ENCODE measurements around the gene TMEM151B. TPM values are rescaled to one million over a fixed set of nuclear protein-coding genes. Genes with fewer than 3 reads are reported as not detected.

The TMEM151B gene
- total and polyA plus RNA-seq, 2 of the 13 experiments (the other 11 are each of a cell fraction or from before 2014, with no cell fraction given), result not detected

DNA sequence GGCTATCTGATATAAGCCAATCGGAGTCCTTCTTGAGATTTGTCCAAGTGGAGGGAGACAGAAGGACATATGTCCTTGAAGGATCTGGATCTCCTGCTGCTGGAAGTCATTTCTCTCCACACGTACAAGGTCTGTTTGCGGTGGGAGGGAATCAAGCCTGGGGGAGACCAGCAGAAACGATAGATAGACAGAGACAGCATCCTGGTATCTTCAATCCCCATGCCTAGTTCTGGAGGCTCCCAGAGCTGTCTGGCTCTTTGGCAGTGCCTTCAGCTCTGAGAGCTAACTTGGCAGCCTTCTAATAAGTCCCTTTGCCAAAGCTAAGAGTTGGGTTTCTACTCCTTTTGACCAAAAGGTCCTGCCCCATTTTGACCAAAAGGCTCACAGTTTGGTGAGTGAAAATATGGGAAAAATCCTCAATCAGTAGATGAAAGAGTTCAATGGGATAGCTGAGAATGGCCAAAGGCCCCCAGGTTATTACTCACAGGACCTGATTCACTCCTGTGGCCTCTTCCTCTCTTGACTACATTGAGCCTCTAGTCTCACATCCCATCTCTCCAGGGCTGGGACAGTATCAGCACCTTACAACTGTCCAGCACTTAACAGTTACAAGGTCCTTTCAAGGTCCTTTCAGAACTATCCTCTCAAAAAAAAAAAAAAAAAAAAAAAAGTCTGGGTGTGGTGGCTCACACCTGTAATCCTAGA lies 22.6 kb downstream of the TMEM151B start:
- POLR2A ChIA-PET, result no interaction called here
- H3K36me3 ChIP-seq (replicated peaks in 1 of 2; ENCODE audit: control insufficient read depth in 1 of 2, insufficient read depth in 2 of 2, low read length in 2 of 2), result no peaks in the 10 kb centered on the region
- BruUV-seq (replicated peaks), result no TSS peak

DNA sequence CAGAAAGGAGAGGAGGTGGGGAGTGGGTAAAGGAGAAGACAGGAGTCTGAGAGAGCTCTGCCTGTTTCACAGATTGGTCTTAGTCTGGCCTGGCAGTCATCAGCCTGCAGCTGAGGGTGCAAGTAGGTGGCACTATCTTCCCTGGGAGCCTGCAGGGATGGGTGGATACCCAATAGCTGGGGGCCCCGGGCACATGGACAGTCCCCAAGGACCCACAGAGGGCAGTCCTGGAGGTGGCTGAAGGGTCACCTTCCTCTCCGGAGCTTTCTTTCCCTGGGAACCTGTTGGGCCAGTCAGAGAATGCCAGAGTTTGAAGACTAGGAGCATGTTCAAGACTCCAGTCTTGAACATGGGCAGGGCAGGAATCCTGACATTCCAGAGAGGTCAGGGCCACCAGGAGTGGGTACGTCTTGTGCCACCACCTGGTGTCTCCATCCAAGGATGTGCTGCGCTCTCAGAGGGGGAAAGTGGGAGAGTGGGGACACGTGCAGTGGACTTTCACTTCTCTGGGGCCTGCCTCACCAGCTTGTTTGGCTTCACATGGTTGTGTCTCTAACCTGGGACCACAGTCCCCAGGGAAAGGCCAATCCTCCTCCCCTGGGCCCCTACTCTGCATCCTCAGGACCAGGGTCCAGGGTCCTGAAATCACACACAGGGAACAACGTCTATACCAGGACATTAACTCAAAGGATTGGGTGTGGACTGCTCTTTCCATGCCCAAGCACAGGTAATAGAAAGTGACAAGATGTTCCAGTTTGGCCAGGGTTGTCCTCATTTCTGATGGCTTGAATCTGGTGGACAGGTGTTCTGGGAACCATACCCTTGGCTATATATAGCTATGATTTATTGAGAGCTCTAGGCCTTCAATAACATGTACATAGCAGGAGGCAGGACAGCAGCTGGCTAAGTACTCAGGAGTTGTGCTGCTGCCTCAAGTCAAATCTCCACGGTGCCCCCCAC lies 24.9 kb downstream of the TMEM151B start:
- no peaks in the 10 kb centered on the region for H4K20me1 ChIP-seq (ENCODE audit: insufficient read depth, low read length)
- POLR2A ChIA-PET, result no interaction called here

More for the DNA sequence above, 22.6 kb downstream of the TMEM151B start:
- Histone ChIP-seq H3K9me3 (ENCODE audit: low read length) (no peaks in the 10 kb centered on the region), H2AFZ (ENCODE audit: low read length) (no peak overlapping the region), H3K27me3 (ENCODE audit: control insufficient read depth in 1 of 2, insufficient read depth in 2 of 2, low read length in 2 of 2) (peaks cover 6 to 53% of the 10 kb centered on the region in 2 experiments), H3K27ac (ENCODE audit: extremely low read length, insufficient read depth, low read length) (no peak overlapping the region), H3K4me1 (ENCODE audit: insufficient read depth, low read length) (no peaks in the 10 kb centered on the region), H3K4me2 (ENCODE audit: low read depth, low read length) (no peak overlapping the region), H3K79me2 (ENCODE audit: insufficient read depth, low read length) (no peaks in the 10 kb centered on the region), H4K20me1 (ENCODE audit: insufficient read depth, low read length) (no peaks in the 10 kb centered on the region), H3K4me3 (replicated peaks in 1 of 3; ENCODE audit: insufficient read depth in 1 of 3, low read depth in 2 of 3, low read length in 3 of 3) (no peak overlapping the region), H3K9ac (ENCODE audit: insufficient read depth, low read depth, low read length) (no peak overlapping the region)
- DNase-seq (ENCODE audit: low spot score), result no peak
- WGBS (ENCODE audit: low lambda C conversion rate), result 44% methylated on average over 4 of the region's 4 CpGs
- no peak for FAIRE-seq
- in situ Hi-C loops (cut with HindIII; ENCODE audit: extremely low pct_ligation_motif_present, low pct_unique_long_range_greater_than_20kb) (no loop called here), intact Hi-C loops (cut with micrococcal nuclease; ENCODE audit: unreplicated experiment) (no loop called here)
- no peak for TF ChIP-seq POLR2AphosphoS2 (IDR thresholded peaks at IDR 0.05; ENCODE audit: low read depth, low read length)
- no peak for ATAC-seq
- CTCF ChIA-PET (ENCODE audit: low intra/inter-chr PET ratio, low total read pairs), result no interaction called here

More for the DNA sequence above, 24.9 kb downstream of the TMEM151B start:
- no peak overlapping the region for H3K4me2 ChIP-seq (ENCODE audit: low read depth, low read length)
- intact Hi-C loops (cut with micrococcal nuclease; ENCODE audit: unreplicated experiment), result no loop called here
- FAIRE-seq, result no peak
- no peak overlapping the region for H3K4me3 ChIP-seq (replicated peaks in 1 of 3; ENCODE audit: insufficient read depth in 1 of 3, low read depth in 2 of 3, low read length in 3 of 3)
- ATAC-seq, result no peak
- H3K9me3 ChIP-seq (ENCODE audit: low read length), result no peaks in the 10 kb centered on the region
- no peaks in the 10 kb centered on the region for H3K79me2 ChIP-seq (ENCODE audit: insufficient read depth, low read length)
- in situ Hi-C loops (cut with HindIII; ENCODE audit: extremely low pct_ligation_motif_present, low pct_unique_long_range_greater_than_20kb), result no loop called here
- no peak overlapping the region for H2AFZ ChIP-seq (ENCODE audit: low read length)
- CTCF ChIA-PET (ENCODE audit: low intra/inter-chr PET ratio, low total read pairs), result no interaction called here
- H3K27me3 ChIP-seq (ENCODE audit: control insufficient read depth in 1 of 2, insufficient read depth in 2 of 2, low read length in 2 of 2), result peaks cover 6 to 37% of the 10 kb centered on the region in 2 experiments
- H3K36me3 ChIP-seq (replicated peaks in 1 of 2; ENCODE audit: control insufficient read depth in 1 of 2, insufficient read depth in 2 of 2, low read length in 2 of 2), result no peaks in the 10 kb centered on the region; a peak in 2 of 5 replicates
- BruUV-seq (replicated peaks), result no TSS peak
- WGBS (ENCODE audit: low lambda C conversion rate), result 18% methylated on average over 6 of the region's 7 CpGs
- H3K27ac ChIP-seq (ENCODE audit: extremely low read length, insufficient read depth, low read length), result no peak overlapping the region
- DNase-seq (ENCODE audit: low spot score), result no peak
- no peak overlapping the region for H3K9ac ChIP-seq (ENCODE audit: insufficient read depth, low read depth, low read length)
- no peaks in the 10 kb centered on the region for H3K4me1 ChIP-seq (ENCODE audit: insufficient read depth, low read length)
- TF ChIP-seq KDM2A (CRISPR knock-in tag; IDR thresholded peaks at IDR 0.05; ENCODE audit: borderline replicate concordance, low read depth), result peak; percentile 22; the same call in 1 of the 2 replicates
- 0 out of 2 replicates have a peak, but pooled peaks have one; percentile 31 for TF ChIP-seq PAF1 (CRISPR knock-in tag; IDR thresholded peaks at IDR 0.05)
- peak; percentile 53 for TF ChIP-seq ZNF883 (CRISPR knock-in tag; IDR thresholded peaks at IDR 0.05; ENCODE audit: not compliant biosample characterization)
- TF ChIP-seq EEA1 (CRISPR knock-in tag; IDR thresholded peaks at IDR 0.05; ENCODE audit: borderline replicate concordance), result no peak

Data from HepG2 (cell line).